GM19240 (cell line): ENCODE measurements around the gene MYRFL.

Source experiments
- DNase-seq: peaks from one replicate; pipeline ENCODE4 v3.0.0; 2011; ENCODE audit warnings: low spot score; ENCODE audit not compliant: insufficient read length

Gene MYRFL

GRCh38 chr12:69896653-69897381, 71.8 kb downstream of the MYRFL start:
- no peak for DNase-seq

GRCh38 chr12:69897744-69898143, 72.7 kb downstream of the MYRFL start:
- DNase-seq: no peak

- DNase-seq: no peak
These were observed 73.2 kb downstream of the MYRFL start for GRCh38 chr12:69898236-69898635.

- no peak for DNase-seq
These were observed 75.7 kb downstream of the MYRFL start for GRCh38 chr12:69900720-69901131.

GRCh38 chr12:69901221-69901905, 76.3 kb downstream of the MYRFL start:
- DNase-seq: no peak

- no peak for DNase-seq
These were observed 78.5 kb downstream of the MYRFL start for GRCh38 chr12:69903548-69903947.

GRCh38 chr12:69904777-69905176, 79.8 kb downstream of the MYRFL start:
- no peak for DNase-seq

- DNase-seq: no peak
These were observed 80.8 kb downstream of the MYRFL start for GRCh38 chr12:69905801-69906200.

- DNase-seq: no peak
These were observed 81.6 kb downstream of the MYRFL start for GRCh38 chr12:69906411-69907216.

- DNase-seq: no peak
These were observed 83.2 kb downstream of the MYRFL start for GRCh38 chr12:69908203-69908602.

GRCh38 chr12:69910694-69911093, 85.7 kb downstream of the MYRFL start:
- no peak for DNase-seq

GRCh38 chr12:69913526-69913925, 88.5 kb downstream of the MYRFL start:
- DNase-seq: no peak

GRCh38 chr12:69915964-69916363, 90.9 kb downstream of the MYRFL start:
- DNase-seq: no peak

- no peak for DNase-seq
These were observed 91.7 kb downstream of the MYRFL start for GRCh38 chr12:69916544-69917235.

- no peak for DNase-seq
These were observed 93.3 kb downstream of the MYRFL start for GRCh38 chr12:69918287-69918686.

- DNase-seq: no peak
These were observed 94.5 kb downstream of the MYRFL start for GRCh38 chr12:69919495-69919894.

- DNase-seq: no peak
These were observed 96.8 kb downstream of the MYRFL start for GRCh38 chr12:69921831-69922230.

GRCh38 chr12:69922999-69923398, 98.0 kb downstream of the MYRFL start:
- no peak for DNase-seq

GRCh38 chr12:69925291-69925690, 100.3 kb downstream of the MYRFL start:
- DNase-seq: no peak

GRCh38 chr12:69927164-69927563, 102.1 kb downstream of the MYRFL start:
- no peak for DNase-seq

GRCh38 chr12:69929125-69929524, 104.1 kb downstream of the MYRFL start:
- no peak for DNase-seq

- DNase-seq: no peak
These were observed 104.5 kb downstream of the MYRFL start for GRCh38 chr12:69929531-69929930.
